HG03342 (cell line): ENCODE results near the gene BTBD1.
"Not testable (repeated sequence)": the region's sequence is repeated elsewhere in the genome, so short reads cannot be mapped to it uniquely, and the experiment has no call there.

Source experiments
- ATAC-seq: cut with Tn5 transposase; IDR thresholded peaks from one replicate; pipeline ENCODE4 v1.9.1; 2021; ENCODE audit warnings: mild to moderate bottlenecking, moderate library complexity; ENCODE audit not compliant: unreplicated experiment

Gene BTBD1

DNA sequence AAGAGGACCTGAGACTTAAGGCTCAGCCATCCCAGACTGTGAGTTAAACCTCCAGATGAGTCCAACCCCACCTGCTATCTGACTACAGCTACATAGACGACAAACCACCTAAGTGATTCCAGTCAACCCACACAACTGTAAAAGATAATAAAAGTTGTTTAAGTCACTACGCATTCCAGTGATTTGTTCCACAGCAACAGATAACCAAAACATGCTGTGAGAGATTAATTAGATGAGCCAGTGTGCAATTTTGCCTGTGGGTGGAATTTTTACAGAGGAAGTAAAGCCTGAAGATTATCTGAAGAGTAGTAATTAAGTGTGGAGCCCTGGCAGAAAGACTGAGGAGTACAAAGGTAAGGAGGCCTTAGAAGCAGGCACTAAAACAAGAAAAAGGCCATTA is 5.4 kb downstream of the BTBD1 start:
- no peak for ATAC-seq

DNA sequence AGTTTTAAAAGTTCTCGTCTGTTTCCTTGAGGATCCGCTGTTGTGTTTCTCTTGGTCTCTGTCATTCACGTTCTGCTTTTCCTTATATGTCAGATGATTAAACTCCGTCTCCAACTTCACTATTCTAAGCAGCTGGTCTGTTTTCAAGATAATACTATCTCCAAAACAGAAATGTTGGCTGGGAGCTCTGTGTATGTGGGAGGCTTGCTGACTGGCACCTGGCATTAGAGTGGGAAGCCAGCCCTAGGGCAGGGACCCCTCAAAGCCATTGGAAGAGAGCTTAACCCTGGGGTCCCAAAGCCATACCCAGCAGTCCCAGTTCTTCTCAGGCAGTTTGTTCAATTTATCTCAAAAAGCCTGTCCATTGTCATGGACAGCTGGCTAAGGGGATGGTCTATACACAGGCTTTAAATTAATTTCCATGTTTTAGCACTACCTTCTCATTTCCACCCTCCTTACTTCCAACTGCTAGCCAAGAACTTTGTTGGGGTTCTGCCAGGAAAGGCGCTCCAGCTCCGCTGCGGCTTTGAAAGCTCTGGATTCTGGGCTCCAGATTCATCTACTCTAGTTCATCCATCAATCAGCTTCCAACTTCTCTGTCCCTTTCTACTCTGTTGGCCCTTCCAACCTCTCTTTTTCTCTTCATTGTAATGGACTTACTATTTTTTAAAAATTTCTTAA is 9.2 kb downstream of the BTBD1 start:
- no peak for ATAC-seq

DNA sequence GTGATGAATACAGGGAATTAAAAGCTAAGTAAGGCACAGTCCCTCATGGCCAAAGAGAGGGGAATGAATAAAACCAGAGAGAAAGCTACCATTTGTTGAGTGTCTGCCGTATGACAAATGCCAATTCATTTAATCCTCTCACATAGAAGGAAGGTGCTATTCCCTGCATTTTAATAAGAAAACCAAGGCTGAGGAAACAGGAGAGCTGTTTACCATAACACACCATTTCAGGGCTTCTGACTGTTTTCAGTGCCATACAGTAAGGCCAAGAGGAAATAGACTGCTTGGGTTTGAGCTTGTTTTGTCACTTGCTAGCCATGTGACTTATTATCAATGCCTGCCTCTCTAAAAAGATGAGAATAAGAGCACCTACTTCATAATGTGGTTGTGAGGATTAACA is 10.1 kb downstream of the BTBD1 start:
- ATAC-seq: no peak

DNA sequence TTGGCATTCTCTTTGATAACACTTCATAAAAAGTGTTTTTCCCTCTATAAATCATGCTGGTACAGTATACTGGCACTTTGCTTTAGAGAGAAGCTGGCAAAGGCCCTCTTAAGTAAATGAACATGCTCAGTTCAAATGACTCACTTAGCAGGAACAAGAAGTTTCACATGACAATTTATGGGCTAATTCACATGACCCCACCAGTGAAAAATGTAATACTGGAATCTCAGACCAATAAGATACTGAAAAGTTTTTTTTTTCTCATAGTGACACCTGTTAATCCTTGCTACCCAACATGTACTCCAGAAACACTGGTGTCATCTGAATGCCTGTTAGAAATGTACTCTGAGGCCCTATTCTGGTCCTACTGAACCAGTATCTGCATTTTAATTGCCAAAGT is 13.9 kb downstream of the BTBD1 start:
- no peak for ATAC-seq

DNA sequence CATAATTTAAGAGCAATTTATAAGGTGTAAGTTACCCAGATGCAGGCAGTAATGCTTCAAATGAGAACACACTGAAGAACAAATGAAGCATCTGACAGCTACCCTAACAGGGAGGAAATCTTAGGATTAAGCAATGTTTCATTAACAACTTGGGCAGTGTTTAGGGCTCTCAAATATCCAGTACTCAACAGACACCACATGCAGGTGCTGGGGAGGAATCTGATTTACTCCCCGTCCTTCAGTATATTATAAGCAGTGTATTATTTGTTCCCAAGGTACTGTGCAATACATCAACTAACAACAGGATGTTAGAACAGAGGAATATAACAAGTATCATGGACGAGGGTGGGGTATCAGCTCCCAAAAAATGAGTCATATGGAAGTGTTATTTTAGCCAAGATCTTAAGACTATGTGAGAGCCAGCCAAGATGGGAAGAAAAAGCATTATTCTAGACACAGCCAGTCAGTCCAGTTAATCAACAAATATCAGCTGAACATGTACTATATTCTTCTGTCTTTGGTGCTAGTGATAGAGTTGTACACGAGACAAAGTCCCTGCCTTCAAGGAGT is 20.4 kb downstream of the BTBD1 start:
- ATAC-seq: no peak

DNA sequence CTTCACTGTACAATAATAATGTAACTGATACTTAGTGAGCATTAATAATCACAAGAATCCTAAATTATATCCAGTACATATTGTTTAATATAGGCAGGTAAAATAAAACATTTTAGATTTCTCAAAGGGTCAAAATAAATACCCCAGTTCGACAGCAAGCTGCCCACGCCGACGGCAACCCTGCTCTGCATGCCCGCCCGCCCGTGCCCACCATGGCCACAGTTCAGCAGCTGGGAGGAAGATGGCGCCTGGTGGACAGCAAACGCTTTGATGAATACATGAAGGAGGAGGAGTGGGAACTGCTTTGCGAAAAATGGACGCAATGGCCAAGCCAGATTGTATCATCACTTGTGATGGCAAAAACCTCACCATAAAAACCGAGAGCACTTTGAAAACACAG is 22.9 kb downstream of the BTBD1 start:
- no peak for ATAC-seq

DNA sequence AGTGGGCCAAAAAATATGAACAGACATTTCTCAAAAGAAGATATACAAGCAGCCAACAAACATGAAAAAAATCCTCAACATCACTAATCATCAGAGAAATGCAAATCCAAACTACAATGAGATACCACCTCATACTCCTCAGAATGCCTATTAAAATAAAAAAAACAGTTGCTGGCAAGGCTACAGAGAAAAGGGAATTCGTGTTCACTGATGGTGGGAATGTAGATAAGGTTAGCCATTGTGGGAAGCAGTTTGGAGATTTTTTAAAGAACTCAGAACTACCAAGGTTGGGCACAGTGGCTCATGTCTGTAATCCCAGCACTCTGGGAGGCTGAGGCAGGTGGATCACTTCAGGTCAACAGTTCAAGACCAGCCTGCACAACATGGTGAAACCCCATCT is 27.8 kb downstream of the BTBD1 start:
- no peak for ATAC-seq

DNA sequence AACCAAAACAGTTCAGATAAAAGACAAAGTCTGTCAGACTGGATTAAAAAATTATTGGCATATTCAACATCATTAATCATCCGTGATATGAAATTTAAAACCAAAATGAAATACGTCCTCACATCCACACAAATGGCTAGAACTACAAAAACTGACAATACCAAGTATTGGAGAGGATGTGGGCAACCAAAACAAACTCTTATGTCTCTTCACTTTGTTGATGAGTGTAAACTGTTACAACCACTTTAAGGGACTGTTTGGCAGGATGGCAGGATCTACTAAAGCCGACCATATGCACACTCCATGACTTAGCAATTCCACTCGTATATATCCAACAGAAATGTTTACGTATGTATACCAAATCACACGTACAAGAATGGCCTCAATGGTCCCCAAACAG is 30.8 kb downstream of the BTBD1 start:
- ATAC-seq: no peak

DNA sequence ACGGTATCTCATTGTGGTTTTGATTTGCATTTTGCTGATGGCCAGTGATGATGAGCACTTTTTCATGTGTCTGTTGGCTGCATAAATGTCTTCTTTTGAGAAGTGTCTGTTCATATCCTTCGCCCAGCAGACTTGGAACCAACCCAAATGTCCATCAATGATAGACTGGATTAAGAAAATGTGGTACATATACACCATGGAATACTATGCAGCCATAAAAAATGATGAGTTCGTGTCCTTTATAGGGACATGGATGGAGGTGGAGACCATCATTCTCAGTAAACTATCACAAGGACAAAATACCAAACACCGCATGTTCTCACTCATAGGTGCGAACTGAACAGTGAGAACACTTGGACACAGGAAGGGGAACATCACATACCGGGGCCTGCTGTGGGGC is 35.8 kb downstream of the BTBD1 start:
- ATAC-seq: not testable (repeated sequence)

DNA sequence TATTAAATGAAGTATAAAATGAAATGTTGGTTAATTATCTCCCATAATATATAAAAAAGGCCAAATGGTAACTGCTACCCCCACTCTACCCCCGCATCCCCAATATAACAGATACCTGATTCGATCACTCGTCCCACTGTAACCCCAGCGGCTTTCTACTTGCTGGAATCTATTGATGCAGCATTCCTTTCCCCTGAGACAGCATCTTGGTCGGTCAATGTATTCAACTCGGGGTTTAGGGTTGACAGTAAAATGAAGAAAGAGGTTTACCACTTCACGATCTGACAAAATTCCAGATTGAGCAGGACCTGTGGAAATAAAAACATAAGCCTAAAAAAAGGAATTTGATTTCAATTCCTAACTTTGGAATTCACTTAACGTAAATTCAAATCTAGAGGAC is 37.0 kb downstream of the BTBD1 start:
- no peak for ATAC-seq

DNA sequence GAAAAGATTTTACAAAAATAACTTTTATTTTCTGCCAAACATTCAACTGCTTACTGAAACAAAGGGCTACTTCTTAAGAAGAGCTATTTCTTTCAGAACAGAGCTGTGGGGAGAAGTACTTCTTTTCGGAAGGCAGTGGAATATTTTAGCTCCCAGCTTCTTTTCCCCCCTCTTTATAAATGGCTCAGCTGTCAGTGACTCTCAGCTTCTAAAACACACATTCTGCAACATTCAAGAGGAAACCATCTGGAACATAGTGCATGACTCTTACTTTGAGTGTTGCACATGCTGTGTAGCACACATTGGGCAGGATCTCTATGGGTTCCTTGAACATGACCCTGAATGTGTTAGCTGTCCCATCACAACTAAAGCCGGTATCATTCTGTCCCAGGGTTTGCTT is 48.6 kb downstream of the BTBD1 start:
- no peak for ATAC-seq

DNA sequence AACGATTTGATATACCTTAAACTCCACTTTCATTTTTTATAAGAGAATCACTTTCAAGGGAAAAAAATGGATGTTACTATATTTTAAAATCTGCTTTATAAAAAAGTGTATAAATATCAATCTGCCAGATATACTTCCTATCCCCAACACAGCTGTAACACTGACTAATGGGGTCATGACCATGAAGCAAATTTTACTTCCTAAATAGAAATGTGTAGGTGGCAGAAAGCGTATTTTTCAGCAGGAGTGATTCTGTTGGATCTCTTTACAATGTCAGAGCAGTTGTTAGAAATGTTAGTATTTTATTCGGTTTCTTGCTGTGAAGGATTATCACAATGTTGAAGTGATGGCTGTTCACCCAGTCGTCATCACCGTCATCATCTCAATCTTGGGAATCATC is 50.1 kb downstream of the BTBD1 start:
- ATAC-seq: no peak

DNA sequence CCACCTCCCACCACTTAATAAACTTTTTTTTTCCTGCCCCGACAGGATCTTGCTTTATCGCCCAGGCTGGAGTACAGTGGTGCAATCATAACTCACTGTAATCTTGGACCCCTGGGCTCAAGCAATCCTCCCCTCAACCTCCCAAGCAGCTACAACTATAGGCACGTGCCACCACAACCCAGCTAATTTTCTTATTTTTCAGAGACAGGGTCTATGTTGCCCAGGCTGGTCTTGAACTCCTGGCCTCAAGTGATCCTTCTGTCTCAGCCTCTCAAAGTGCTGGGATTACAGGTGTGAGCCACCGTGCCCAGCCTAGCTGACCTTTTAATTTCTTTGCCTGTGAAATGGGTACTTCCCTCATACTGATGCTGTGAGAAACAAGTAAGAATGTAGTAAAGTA is 51.7 kb downstream of the BTBD1 start:
- ATAC-seq: no peak

DNA sequence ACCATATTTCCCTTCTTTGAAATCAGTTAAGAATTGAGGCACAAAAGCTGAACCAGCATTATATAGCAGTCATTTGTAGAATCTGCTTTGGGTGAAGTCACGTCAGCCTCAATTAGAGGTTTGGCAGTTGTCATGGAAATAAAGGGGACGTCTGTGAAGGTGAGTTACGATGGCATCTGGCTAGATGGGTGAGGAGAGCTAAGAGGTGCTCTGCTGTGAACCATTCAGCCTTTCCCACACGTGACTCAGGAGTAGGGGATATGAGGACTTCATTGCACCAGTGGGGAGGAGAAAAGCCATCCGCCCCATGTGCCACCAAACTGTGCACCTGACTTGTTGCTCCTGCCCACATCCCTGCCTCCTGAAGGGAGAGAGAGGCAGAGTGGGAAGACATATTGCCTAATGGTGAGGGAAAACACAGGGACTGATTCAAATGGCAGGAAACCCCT is 52.8 kb downstream of the BTBD1 start:
- no peak for ATAC-seq

DNA sequence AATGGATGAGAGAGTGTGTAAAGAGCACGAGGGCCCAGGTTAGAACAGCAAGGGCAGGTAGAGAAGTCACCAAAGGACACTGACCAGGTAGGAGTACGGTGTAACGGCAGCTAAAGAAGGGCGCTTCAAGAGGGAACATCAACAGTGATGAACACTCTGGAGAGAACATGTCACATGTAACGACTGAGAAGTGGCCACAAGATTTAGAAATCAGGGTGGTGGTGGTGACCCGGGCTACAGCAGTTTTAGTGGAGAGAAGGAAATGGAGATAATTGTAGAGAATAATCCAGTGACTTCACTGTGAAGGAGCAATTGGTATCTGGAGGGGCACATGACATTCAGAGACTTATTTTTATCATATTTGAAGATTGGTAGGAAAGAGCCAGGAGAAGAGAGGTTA is 54.4 kb downstream of the BTBD1 start:
- no peak for ATAC-seq

DNA sequence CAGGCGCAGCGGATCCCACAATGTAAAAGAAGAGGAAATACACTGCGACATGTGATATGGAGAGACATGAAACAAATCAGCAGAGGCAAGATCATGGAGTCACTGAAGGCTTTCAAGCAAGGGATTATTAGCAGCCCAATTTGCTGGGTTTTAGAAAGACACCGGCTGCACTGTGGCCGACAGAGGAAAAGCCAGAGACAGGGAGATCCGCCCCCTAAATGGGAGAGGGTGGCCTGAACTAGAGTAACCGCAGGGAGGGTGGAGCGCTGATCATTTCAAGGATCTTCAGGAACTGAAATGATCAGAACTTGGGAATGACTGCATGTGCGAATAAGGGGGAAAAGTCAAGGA is 55.0 kb downstream of the BTBD1 start:
- ATAC-seq: no peak

DNA sequence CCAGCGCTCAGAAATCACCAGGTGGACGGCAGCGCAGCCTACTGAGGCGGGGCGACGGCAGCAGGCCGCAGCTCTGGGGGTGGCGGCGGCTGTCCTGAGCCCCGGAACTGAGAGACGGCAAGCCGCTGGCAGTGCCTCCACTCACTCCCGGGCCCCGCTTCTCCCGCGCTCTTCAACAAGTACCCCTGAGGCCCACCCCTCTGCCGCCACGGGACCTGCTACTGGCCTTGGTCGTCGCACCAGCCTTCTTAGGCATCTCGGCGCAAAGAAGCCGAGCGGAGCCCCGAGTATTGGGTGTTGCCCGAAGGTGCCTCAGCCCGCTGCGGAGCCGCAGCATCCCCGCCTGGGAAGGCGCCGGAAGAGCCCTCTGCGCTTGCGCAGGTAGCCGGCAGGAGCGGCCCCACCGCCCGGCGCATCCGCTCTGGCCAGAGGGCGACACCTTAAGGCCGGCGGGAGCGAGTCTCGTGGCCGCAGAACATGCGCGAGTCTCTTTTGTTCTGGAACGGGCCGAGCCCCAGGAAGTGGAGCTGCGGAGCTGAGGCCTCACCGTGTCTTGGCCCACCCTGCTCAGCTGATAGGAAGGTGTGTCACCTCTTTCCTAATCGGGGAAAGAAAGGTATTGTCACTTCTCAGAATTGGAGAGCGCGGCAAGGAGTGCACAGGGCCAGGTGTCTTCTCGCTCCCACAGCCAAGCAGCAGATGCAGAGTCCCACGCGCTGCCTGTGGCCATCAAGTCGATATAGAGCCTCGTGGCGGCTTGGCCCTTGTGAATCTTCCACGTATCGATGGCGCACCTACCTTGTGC is 55.6 kb downstream of the BTBD1 start, which contains the start of gene C15orf40:
Gene C15orf40 (minus strand): TSS at position 369 of the 805 bp plus-strand sequence. CDS start 32 bp downstream, at position 337.
- peak; percentile 83 for ATAC-seq

DNA sequence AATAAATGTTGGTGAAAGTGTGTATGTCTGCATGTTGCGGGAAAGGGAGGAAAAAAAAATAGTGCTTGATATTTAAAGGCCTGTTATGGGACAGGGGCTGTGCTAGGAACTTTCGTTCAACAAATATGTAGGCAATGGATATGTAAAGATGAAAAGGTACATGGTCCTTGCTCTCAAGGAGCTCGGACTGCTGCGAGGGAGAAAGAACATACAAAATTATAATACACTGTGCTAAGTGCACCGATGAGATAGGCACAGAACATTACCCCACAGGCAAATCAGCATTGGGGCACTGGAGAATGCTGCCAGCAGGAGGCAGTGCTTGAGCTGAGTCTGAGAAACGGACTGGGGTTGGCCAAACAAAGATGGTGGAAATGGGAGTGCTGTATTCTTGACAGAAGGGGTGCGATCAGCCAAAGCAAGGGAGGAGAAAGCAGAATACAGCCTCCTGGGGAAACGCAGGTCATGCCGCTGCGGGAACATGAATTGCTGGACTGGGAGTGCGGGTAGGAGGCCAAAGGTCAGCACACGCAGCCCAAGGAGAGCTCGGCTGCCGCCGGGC is 56.3 kb downstream of the BTBD1 start:
- ATAC-seq: peak; percentile 64

DNA sequence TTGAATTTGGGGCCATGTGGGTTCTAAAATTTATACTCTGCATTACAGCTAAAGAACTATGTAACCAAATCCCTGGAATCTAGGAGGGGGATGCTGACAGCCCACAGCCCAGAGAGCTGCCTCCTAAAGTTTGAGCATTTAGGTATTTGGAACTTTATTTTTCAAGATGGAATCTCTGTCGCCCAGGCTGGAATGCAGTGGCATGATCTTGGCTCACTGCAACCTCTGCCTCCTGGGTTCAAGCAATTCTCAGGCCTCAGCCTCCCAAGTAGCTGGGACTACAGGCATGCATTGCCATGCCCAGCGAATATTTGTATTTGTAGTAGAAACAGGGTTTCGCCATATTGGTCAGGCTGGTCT is 66.4 kb downstream of the BTBD1 start:
- not testable (repeated sequence) for ATAC-seq

DNA sequence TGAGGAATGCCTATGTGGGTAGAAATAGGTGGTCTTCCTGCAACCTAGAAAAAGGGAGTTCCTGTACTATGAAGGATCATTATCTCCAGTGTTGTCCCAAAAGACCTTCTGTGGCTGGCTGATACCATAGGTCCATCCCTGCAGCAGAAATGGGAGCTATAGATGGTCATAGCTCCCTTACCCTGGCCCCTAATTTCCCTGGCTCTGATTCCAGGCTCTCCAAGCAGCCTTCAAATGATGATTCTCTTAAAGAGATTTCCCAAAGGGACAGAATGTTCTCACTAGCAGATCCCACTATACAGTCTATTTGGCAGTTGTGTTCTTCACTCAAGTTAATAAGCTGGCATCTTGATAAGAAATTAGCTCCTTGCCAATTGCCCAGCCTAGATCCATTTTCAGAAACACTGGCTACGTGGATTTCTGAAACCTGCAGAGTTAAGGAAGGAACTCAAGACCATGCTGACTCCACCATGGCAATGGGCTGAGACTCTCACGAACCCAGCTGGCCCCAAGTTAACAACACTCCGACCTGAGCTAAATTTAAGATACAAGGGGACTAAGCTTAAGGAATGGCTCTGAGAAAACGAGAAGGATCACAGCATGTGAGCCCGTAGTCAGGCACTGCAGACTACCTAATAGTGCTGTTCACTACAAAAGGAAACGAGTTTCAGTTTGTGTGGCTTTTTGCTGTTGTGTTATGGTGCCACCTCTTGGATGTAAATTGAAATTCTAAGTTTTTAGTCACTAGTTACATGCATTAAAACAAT is 67.0 kb downstream of the BTBD1 start:
- ATAC-seq: peak; percentile 86

DNA sequence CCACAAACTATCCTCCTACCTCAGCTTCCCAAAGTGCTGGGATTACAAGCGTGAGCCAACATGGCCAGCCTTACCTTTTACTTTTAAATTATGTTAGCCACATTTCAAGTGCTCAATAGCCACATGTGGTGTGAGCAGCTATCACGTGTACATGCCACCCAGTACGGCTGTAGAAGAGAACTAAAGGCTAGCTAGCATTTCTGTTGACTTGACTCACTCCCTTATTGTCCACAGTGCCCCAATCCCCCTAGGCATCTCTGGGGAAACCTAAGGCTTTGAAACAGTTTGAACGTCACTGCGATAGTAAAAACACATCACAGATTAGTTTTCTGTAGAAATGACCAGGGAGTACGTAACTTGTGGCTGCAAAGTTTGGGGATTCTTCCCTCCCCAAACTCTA is 67.6 kb downstream of the BTBD1 start:
- ATAC-seq: no peak
